MM.1S (cell line): ENCODE results near the gene ZDHHC23.

Experiments
- DNase-seq: peaks from one replicate; pipeline ENCODE4 v3.0.0-alpha.2; 2015
- H2AFZ ChIP-seq: fragments of 300-600 bp; sonication (generic); 2 replicates; pipeline ENCODE4 v1.6.0; 2016; ENCODE audit warnings: antibody characterized with exemption, low read length
- H3F3A ChIP-seq: fragments of 300-600 bp; sonication (generic); 2 replicates; pipeline ENCODE4 v1.6.1; 2016; ENCODE audit warnings: mild to moderate bottlenecking, antibody characterized with exemption, low read length, moderate library complexity, mixed read lengths; ENCODE audit not compliant: insufficient read depth
- H3K27ac ChIP-seq: fragments of 300-600 bp; sonication (generic); 2 replicates; pipeline ENCODE4 v1.5.1; 2016; ENCODE audit warnings: mild to moderate bottlenecking, low read length
- H3K27me3 ChIP-seq: fragments of 300-600 bp; sonication (generic); replicated peaks from 2 replicates; pipeline ENCODE4 v1.6.0; 2016; ENCODE audit warnings: low read length; ENCODE audit not compliant: insufficient read depth
- H3K36me3 ChIP-seq: fragments of 300-600 bp; sonication (generic); replicated peaks from 2 replicates; pipeline ENCODE4 v1.6.1; 2016; ENCODE audit warnings: mild to moderate bottlenecking, low read length, mixed read lengths; ENCODE audit not compliant: insufficient read depth
- H3K4me1 ChIP-seq: fragments of 300-600 bp; sonication (generic); 2 replicates; pipeline ENCODE4 v1.6.1; 2016; ENCODE audit warnings: low read length, mixed read lengths
- H3K4me2 ChIP-seq: fragments of 300-600 bp; sonication (generic); 2 replicates; pipeline ENCODE4 v1.6.0; 2016; ENCODE audit warnings: low read depth, low read length
- H3K4me3 ChIP-seq: fragments of 300-600 bp; sonication (generic); 2 replicates; pipeline ENCODE4 v1.5.1; 2016; ENCODE audit warnings: low read length, mixed read lengths
- H3K79me2 ChIP-seq: fragments of 300-600 bp; sonication (generic); 2 replicates; pipeline ENCODE4 v1.6.1; 2016; ENCODE audit warnings: mixed run types, low read length, mixed read lengths
- H3K9ac ChIP-seq: fragments of 300-600 bp; sonication (generic); 2 replicates; pipeline ENCODE4 v1.6.1; 2016; ENCODE audit warnings: low read length, mixed read lengths
- H3K9me2 ChIP-seq: fragments of 300-600 bp; sonication (generic); replicated peaks from 2 replicates; pipeline ENCODE4 v1.6.1; 2016; ENCODE audit warnings: mild to moderate bottlenecking, low read length, mixed read lengths; ENCODE audit not compliant: insufficient read depth
- H3K9me3 ChIP-seq: fragments of 300-600 bp; sonication (generic); replicated peaks from 2 replicates; pipeline ENCODE4 v1.6.1; 2016; ENCODE audit warnings: mild to moderate bottlenecking, low read length, mixed read lengths; ENCODE audit not compliant: insufficient read depth
- H4K20me1 ChIP-seq: fragments of 300-600 bp; sonication (generic); 2 replicates; pipeline ENCODE4 v1.6.1; 2016; ENCODE audit warnings: mild to moderate bottlenecking, low read length, moderate library complexity, mixed read lengths; ENCODE audit not compliant: insufficient read depth
- CTCF ChIP-seq: fragments of 300-600 bp; sonication (generic); IDR thresholded peaks from 2 replicates; pipeline ENCODE4 v1.5.1; 2016; ENCODE audit warnings: antibody characterized with exemption, low read length, mixed read lengths
- EZH2 ChIP-seq: fragments of 300-600 bp; sonication (generic); optimal IDR thresholded peaks from 2 replicates; pipeline ENCODE3; 2017; ENCODE audit warnings: low read depth, mild to moderate bottlenecking, antibody characterized with exemption, low read length, mixed read lengths
- EZH2phosphoT487 ChIP-seq: fragments of 300-600 bp; sonication (generic); IDR thresholded peaks from 2 replicates; pipeline ENCODE4 v1.6.1; 2018; ENCODE audit warnings: antibody characterized with exemption, low read length

ZDHHC23 gene

GRCh38 chr3:113948015-113948917, 453 bp downstream of the ZDHHC23 start:
- H3K27me3 ChIP-seq = no peaks in the 10 kb centered on the region
- H2AFZ ChIP-seq = peak overlapping the region; percentile 73
- peak overlapping the region; percentile 71 for H3K4me3 ChIP-seq
- DNase-seq = peak; percentile 76
- peaks cover 7% of the 10 kb centered on the region for H3K4me1 ChIP-seq
- no peaks in the 10 kb centered on the region for H3K9me2 ChIP-seq
- no peaks in the 10 kb centered on the region for H3K36me3 ChIP-seq
- H3K79me2 ChIP-seq = peaks cover 13% of the 10 kb centered on the region
- H3K4me2 ChIP-seq = peak overlapping the region; percentile 78
- H3F3A ChIP-seq = peaks cover 5% of the 10 kb centered on the region; the same call in 1 of the 2 replicates
- H4K20me1 ChIP-seq = no peaks in the 10 kb centered on the region
- peak overlapping the region; percentile 65 for H3K9ac ChIP-seq
- no peaks in the 10 kb centered on the region for H3K9me3 ChIP-seq
- H3K27ac ChIP-seq = peak overlapping the region; percentile 65; the same call in 1 of the 2 replicates
- TF ChIP-seq CTCF (0 out of 2 replicates have a peak, but pooled peaks have one; percentile 8), EZH2phosphoT487 (no peak)

GRCh38 chr3:113952921-113953320, 5.1 kb downstream of the ZDHHC23 start:
- Histone ChIP-seq H3K9me2 (no peaks in the 10 kb centered on the region), H3K36me3 (peaks cover 3% of the 10 kb centered on the region; the same call in 1 of the 2 replicates), H3K4me2 (no peak overlapping the region), H3K27me3 (no peaks in the 10 kb centered on the region), H3K4me1 (peaks cover 35% of the 10 kb centered on the region), H3F3A (no peaks in the 10 kb centered on the region), H3K9ac (no peak overlapping the region), H4K20me1 (no peaks in the 10 kb centered on the region), H3K79me2 (peaks cover 19% of the 10 kb centered on the region), H3K27ac (no peak overlapping the region), H2AFZ (no peak overlapping the region), H3K9me3 (no peaks in the 10 kb centered on the region), H3K4me3 (no peak overlapping the region)
- TF ChIP-seq CTCF (no peak), EZH2phosphoT487 (no peak), EZH2 (no peak)
- no peak for DNase-seq

- Histone ChIP-seq H3K79me2 (peaks cover 18% of the 10 kb centered on the region), H3F3A (no peaks in the 10 kb centered on the region), H3K27me3 (no peaks in the 10 kb centered on the region), H3K4me3 (no peak overlapping the region), H3K27ac (no peak overlapping the region; the same call in 1 of the 2 replicates), H3K4me2 (peak overlapping the region; percentile 17; the same call in 1 of the 2 replicates), H3K9ac (no peak overlapping the region), H3K9me3 (no peaks in the 10 kb centered on the region), H3K9me2 (no peaks in the 10 kb centered on the region), H4K20me1 (no peaks in the 10 kb centered on the region), H2AFZ (no peak overlapping the region), H3K36me3 (peaks cover 3% of the 10 kb centered on the region; the same call in 1 of the 2 replicates), H3K4me1 (peaks cover 35% of the 10 kb centered on the region)
- no peak for DNase-seq
- TF ChIP-seq EZH2phosphoT487 (no peak), CTCF (no peak), EZH2 (no peak)
Measured at GRCh38 chr3:113953677-113954076, 5.9 kb downstream of the ZDHHC23 start.
